HCT116 (cell line): Measurements from ENCODE around the gene TWF1. TPM values are rescaled to one million over a fixed set of nuclear protein-coding genes. Genes with fewer than 3 reads are reported as not detected.
"Not testable (repeated sequence)": the region's sequence is repeated elsewhere in the genome, so short reads cannot be mapped to it uniquely, and the experiment has no call there.

Experiments used
- ATAC-seq: fragments of 200-7000 bp; cut with Tn5 transposase; 2 replicates; pipeline ENCODE4 v1.9.1; 2020; ENCODE audit warnings: mild to moderate bottlenecking, moderate library complexity
- BruUV-seq: library from RNA; stranded (reverse); fragments of 400-500 nt; replicated peaks from 2 replicates; lab custom pipeline; 2021; lab: Mats Ljungman, UMichigan
- CTCF ChIA-PET: fragments of 300-600 bp; sonication (Branson Sonifier 250); formaldehyde crosslinking; loops from one replicate; lab custom pipeline; 2021; ENCODE audit warnings: antibody characterized with exemption; lab: Charles Lee
- POLR2A ChIA-PET: fragments of 300-600, 350-600 bp; sonication (Branson Sonifier 250); formaldehyde crosslinking; loops from one replicate; lab custom pipeline; 2021; ENCODE audit warnings: antibody characterized with exemption; lab: Charles Lee
- RAD21 ChIA-PET, 2 experiments: fragments of 300-600 bp; sonication (Branson Sonifier 250); formaldehyde crosslinking; loops; one replicate each; lab custom pipeline; 2023; ENCODE audit warnings: low total read pairs in 2 of 2; ENCODE audit not compliant: uncharacterized antibody in 2 of 2, unreplicated experiment in 2 of 2, low non-redundant PET in 1 of 2; lab: Charles Lee
- DNase-seq: peaks from one replicate; pipeline ENCODE4 v3.0.0-alpha.2; 2010; ENCODE audit warnings: low read depth, low spot score
- H2AFZ ChIP-seq: fragments of 200-600 bp; shearing (Covaris generic), sonication (generic); 2 replicates; pipeline ENCODE4 v1.6.1; 2017; ENCODE audit warnings: low read depth, mixed run types, mixed read lengths, antibody characterized with exemption, low read length; ENCODE audit not compliant: poor library complexity, severe bottlenecking
- H3K27ac ChIP-seq: 2 replicates; pipeline ENCODE4 v1.5.1; 2012; ENCODE audit warnings: low read depth, low read length
- H3K27me3 ChIP-seq: fragments of 200-600 bp; sonication (generic); 2 replicates; pipeline ENCODE4 v1.6.1; 2016; ENCODE audit warnings: mixed run types, low read length, mixed read lengths; ENCODE audit not compliant: insufficient read depth
- H3K36me3 ChIP-seq, 2 experiments: fragments of 200-500 bp in 1 of 2; fragments of 200-600 bp in 1 of 2; sonication (Bioruptor generic) in 1 of 2; sonication (generic) in 1 of 2; 2 replicates each; pipeline versions ENCODE4 v1.5.1 to v1.6.1; 2014 to 2016; ENCODE audit warnings: low read length in 2 of 2, inconsistent platforms in 1 of 2, mixed read lengths in 1 of 2, mixed run types in 1 of 2; ENCODE audit not compliant: insufficient read depth in 2 of 2, control insufficient read depth in 1 of 2
- H3K4me1 ChIP-seq, 2 experiments: fragments of 200-600 bp in 1 of 2; sonication (generic) in 1 of 2; 2 replicates each; pipeline versions ENCODE4 v1.5.1 to v1.6.1; 2012 to 2017; ENCODE audit warnings: low read length in 2 of 2, inconsistent platforms in 1 of 2, mild to moderate bottlenecking in 1 of 2, mixed read lengths in 1 of 2, mixed run types in 1 of 2, moderate library complexity in 1 of 2; ENCODE audit not compliant: insufficient read depth in 2 of 2, control insufficient read depth in 1 of 2
- H3K4me2 ChIP-seq: fragments of 200-600 bp; sonication (generic); 2 replicates; pipeline ENCODE4 v1.6.1; 2017; ENCODE audit warnings: mixed run types, low read length, mixed read lengths
- H3K4me3 ChIP-seq, 2 experiments: fragments of 200-600 bp in 1 of 2; sonication (generic) in 1 of 2; replicated peaks in 1 of 2; 2 replicates each; pipeline ENCODE4 v1.5.1; 2011 to 2016; ENCODE audit warnings: low read length in 2 of 2, control low read depth in 1 of 2, low read depth in 1 of 2, mild to moderate bottlenecking in 1 of 2, mixed read lengths in 1 of 2, mixed run types in 1 of 2
- H3K79me2 ChIP-seq: fragments of 200-600 bp; sonication (generic); 2 replicates; pipeline ENCODE4 v1.6.1; 2017; ENCODE audit warnings: mild to moderate bottlenecking, mixed run types, low read length, moderate library complexity, mixed read lengths; ENCODE audit not compliant: insufficient read depth
- H3K9ac ChIP-seq: fragments of 200-600 bp; sonication (generic); 2 replicates; pipeline ENCODE4 v1.6.1; 2016; ENCODE audit warnings: low read length, mixed read lengths
- H3K9me2 ChIP-seq: fragments of 200-600 bp; sonication (generic), shearing (Covaris generic); 2 replicates; pipeline ENCODE4 v1.6.1; 2017; ENCODE audit warnings: mixed run types, mild to moderate bottlenecking, moderate library complexity; ENCODE audit not compliant: insufficient read depth
- H3K9me3 ChIP-seq, 2 experiments: fragments of 200-500 bp in 1 of 2; fragments of 200-600 bp in 1 of 2; sonication (Bioruptor generic) in 1 of 2; sonication (generic) in 1 of 2; 2 replicates each; pipeline ENCODE4 v1.6.1; 2014 to 2017; ENCODE audit warnings: low read length in 2 of 2, mixed read lengths in 2 of 2, inconsistent platforms in 1 of 2, low read depth in 1 of 2, mild to moderate bottlenecking in 1 of 2, mixed run types in 1 of 2, moderate library complexity in 1 of 2; ENCODE audit not compliant: control insufficient read depth in 1 of 2, insufficient read depth in 1 of 2
- H4K20me1 ChIP-seq: fragments of 200-600 bp; sonication (generic), shearing (Covaris generic); 2 replicates; pipeline ENCODE4 v1.6.1; 2017; ENCODE audit warnings: mixed run types, mild to moderate bottlenecking, moderate library complexity; ENCODE audit not compliant: insufficient read depth
- CEBPB ChIP-seq: IDR thresholded peaks from 2 replicates; pipeline ENCODE4 v1.6.1; 2012; ENCODE audit warnings: low read depth
- FOSL1 ChIP-seq: IDR thresholded peaks from 2 replicates; pipeline ENCODE4 v1.6.1; 2012; ENCODE audit warnings: low read depth
- intact Hi-C: fragments of 100-400 bp; cut with micrococcal nuclease; formaldehyde crosslinking; loops from 2 replicates; pipeline ENCODE4 v1.10.0; 2022
- total RNA-seq: library from RNA; stranded (reverse); gene quantifications from one replicate; pipeline ENCODE4 v1.2.1, GENCODE V29; 2021; ENCODE audit not compliant: unreplicated experiment

The TWF1 gene
- total RNA-seq, 1 experiment from 2014 or later: 125 TPM

GRCh38 chr12:43848226-43848507 lies 42.0 kb upstream of the TWF1 start:
- intact Hi-C loops: no loop called here
- no peaks in the 10 kb centered on the region for H3K79me2 ChIP-seq
- DNase-seq (no peak), ATAC-seq (no peak)
- no peaks in the 10 kb centered on the region for H4K20me1 ChIP-seq
- TF ChIP-seq CEBPB: no peak
- no peaks in the 10 kb centered on the region for H3K36me3 ChIP-seq
- H3K27me3 ChIP-seq: no peaks in the 10 kb centered on the region
- peaks cover 0 to 9% of the 10 kb centered on the region in 2 experiments; a peak in 3 of 4 replicates for H3K4me1 ChIP-seq
- no peak overlapping the region for H2AFZ ChIP-seq
- POLR2A ChIA-PET: no interaction called here
- no peak overlapping the region for H3K27ac ChIP-seq
- BruUV-seq: no TSS peak
- no peak overlapping the region for H3K4me3 ChIP-seq
- H3K9ac ChIP-seq: no peak overlapping the region
- CTCF ChIA-PET: no interaction called here
- RAD21 ChIA-PET: no interaction called here
- H3K9me2 ChIP-seq: no peaks in the 10 kb centered on the region
- no peak overlapping the region for H3K4me2 ChIP-seq
- H3K9me3 ChIP-seq: no peaks in the 10 kb centered on the region

DNA sequence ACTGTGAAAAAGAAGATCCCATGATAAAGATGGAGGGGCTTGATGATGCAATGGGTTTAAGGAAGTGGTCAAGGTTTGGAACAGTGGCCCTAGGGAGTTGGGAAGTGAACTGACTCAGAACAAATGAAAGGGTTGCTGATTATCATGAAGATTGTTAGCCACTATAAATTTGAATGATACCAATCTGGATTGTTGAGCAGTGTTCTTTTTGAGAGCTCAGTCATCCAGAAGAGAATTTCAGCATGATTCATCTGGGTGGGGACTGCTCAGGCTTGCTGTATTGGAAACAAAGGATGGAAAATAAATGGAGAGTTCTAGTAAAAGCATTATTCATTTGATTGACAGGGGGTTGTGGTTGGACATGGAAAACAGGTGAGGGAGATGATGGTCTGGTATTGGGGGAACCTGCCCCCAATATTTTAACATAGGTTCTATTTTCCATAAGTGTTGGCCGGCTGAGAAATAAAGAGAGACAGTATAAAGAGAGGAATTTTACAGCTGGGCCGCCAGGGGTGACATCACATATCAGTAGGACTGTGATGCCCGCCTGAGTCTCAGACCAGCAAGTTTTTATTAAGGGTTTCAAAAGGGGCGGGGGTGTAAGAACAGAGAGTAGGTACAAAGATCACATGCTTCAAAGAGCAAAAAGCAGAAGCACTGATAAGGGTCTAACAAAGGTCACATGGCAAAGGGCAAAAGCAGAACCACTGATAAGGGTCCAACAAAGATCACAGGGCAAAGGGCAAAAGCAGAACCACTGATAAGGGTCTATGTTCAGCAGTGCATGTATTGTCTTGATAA lies 41.5 kb upstream of the TWF1 start:
- ATAC-seq: peak; percentile 57
- peak; percentile 45; the same call in 1 of the 2 replicates for TF ChIP-seq FOSL1
- H3K79me2 ChIP-seq, H3K4me1 ChIP-seq, H3K9me2 ChIP-seq, H3K27me3 ChIP-seq, BruUV-seq, intact Hi-C loops, POLR2A ChIA-PET, H4K20me1 ChIP-seq, CTCF ChIA-PET, RAD21 ChIA-PET, H3K9me3 ChIP-seq, H3K4me3 ChIP-seq, DNase-seq, H3K36me3 ChIP-seq, H2AFZ ChIP-seq, H3K27ac ChIP-seq, H3K9ac ChIP-seq: not testable (repeated sequence)
- H3K4me2 ChIP-seq: 0 out of 2 replicates have a peak overlapping the region, but pooled peaks have one; percentile 26
